GM12891 (cell line): ENCODE results near the gene SLC13A5.

Source experiments
- POLR2A ChIP-seq: IDR thresholded peaks from 2 replicates; pipeline ENCODE4 v1.6.1; 2011; ENCODE audit warnings: low read depth, low read length, control low read depth
- POLR2AphosphoS5 ChIP-seq: IDR thresholded peaks from 2 replicates; pipeline ENCODE4 v1.6.1; 2011; ENCODE audit warnings: low read depth, low read length, control low read depth
- SPI1 ChIP-seq: IDR thresholded peaks from 2 replicates; pipeline ENCODE4 v1.6.1; 2011; ENCODE audit warnings: low read depth, low read length, control low read depth

DNA sequence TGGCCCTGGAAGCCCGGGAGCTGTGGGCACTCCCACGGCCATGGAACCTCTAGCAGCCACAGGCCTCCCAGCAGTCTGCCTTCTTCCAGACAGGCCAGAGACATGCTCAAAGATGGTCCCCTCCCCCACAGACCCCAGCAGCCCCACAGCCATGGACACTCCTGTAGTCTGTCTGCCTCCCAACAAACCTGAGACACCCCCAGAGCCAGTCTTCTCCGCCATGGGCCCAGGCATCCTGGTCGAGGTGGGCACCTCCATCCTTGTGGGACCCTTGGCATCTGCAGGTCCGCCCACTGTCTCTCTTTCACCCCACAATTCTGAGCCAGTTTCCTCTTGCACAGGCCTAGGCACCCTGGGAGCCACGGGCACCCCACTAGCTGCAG lies 75.7 kb downstream of the SLC13A5 start:
- TF ChIP-seq SPI1 (no peak), POLR2A (no peak), POLR2AphosphoS5 (no peak)
